AG10803 (cell line): ENCODE results near the gene FSTL3.

Source experiments
- DNase-seq: peaks from one replicate; pipeline ENCODE4 v3.0.0; 2010; ENCODE audit warnings: low read depth
- H3K4me3 ChIP-seq: 2 replicates; pipeline ENCODE4 v1.5.1; 2011; ENCODE audit warnings: mild to moderate bottlenecking, low read length, control low read depth
- CTCF ChIP-seq: conservative IDR thresholded peaks from 2 replicates; pipeline ENCODE4 v1.5.1; 2011; ENCODE audit warnings: mild to moderate bottlenecking, low read length, control low read depth, inconsistent platforms

The FSTL3 gene

GRCh38 chr19:729965-730668, 53.9 kb downstream of the FSTL3 start:
- H3K4me3 ChIP-seq: no peak overlapping the region
- DNase-seq: no peak
- no peak for TF ChIP-seq CTCF

- no peak for TF ChIP-seq CTCF
- no peak overlapping the region for H3K4me3 ChIP-seq
- DNase-seq: no peak
These were observed 54.8 kb downstream of the FSTL3 start for GRCh38 chr19:731000-731399.

- no peak for DNase-seq
- H3K4me3 ChIP-seq: no peak overlapping the region
- TF ChIP-seq CTCF: no peak
These were observed 56.2 kb downstream of the FSTL3 start for GRCh38 chr19:732148-733069.
